ENCODE data around the gene LRP1. TPM values are rescaled to one million over a fixed set of nuclear protein-coding genes. Genes with fewer than 3 reads are reported as not detected.

LRP1 gene
- total and polyA plus RNA-seq, 2 of the 4 experiments (the other 2 are of a cell fraction), result 73.1 to 142 TPM

GRCh38 chr12:57261428-57261865, 133.2 kb downstream of the LRP1 start:
- no TSS peak for BruUV-seq (replicated peaks)
- no peak overlapping the region for H2AK5ac ChIP-seq (ENCODE audit: low read depth, low read length)
- in situ Hi-C loops (cut with MboI; ENCODE audit: low sequenced_read_pairs) (no loop called here), dilution Hi-C loops (cut with HindIII; ENCODE audit: low sequenced_read_pairs, unreplicated experiment) (no loop called here), intact Hi-C loops (cut with micrococcal nuclease) (no loop called here)
- no peak overlapping the region for H3K23ac ChIP-seq (ENCODE audit: low read depth, low read length)
- no peak overlapping the region for H3K9ac ChIP-seq (ENCODE audit: low read depth, low read length)
- POLR2A ChIA-PET (ENCODE audit: unreplicated experiment), result no interaction called here
- H3K9me1 ChIP-seq (ENCODE audit: insufficient read depth, low read length), result peaks cover 6% of the 10 kb centered on the region; the same call in 1 of the 2 replicates
- H3K56ac ChIP-seq (ENCODE audit: extremely low read depth, insufficient read depth, low read length), result no peak overlapping the region
- no peak overlapping the region for H4K91ac ChIP-seq (ENCODE audit: insufficient read depth, low read depth, low read length)
- H2BK120ac ChIP-seq (ENCODE audit: low read depth, low read length), result no peak overlapping the region
- H3K14ac ChIP-seq (replicated peaks; ENCODE audit: low read depth, low read length), result no peak overlapping the region
- H3K79me1 ChIP-seq (ENCODE audit: low read depth in 1 of 2, low read length in 2 of 2), result peaks cover 0 to 11% of the 10 kb centered on the region in 2 experiments; a peak in 1 of 4 replicates
- no peak overlapping the region for H2BK5ac ChIP-seq (ENCODE audit: low read depth, low read length, poor library complexity, severe bottlenecking)
- H3K27ac ChIP-seq (ENCODE audit: insufficient read depth, low read length), result no peak overlapping the region
- no peak overlapping the region for H4K5ac ChIP-seq (ENCODE audit: low read depth, low read length)
- WGBS, 2 experiments (ENCODE audit: extremely low coverage in 2 of 2, insufficient read length in 1 of 2), result no CpG with 5 or more reads among the region's 2 CpGs
- H3K4me3 ChIP-seq (ENCODE audit: insufficient read depth, low read depth, low read length), result no peak overlapping the region
- H2BK20ac ChIP-seq (ENCODE audit: low read depth, low read length), result no peak overlapping the region
- no peak overlapping the region for H2AK9ac ChIP-seq (replicated peaks; ENCODE audit: low read depth, low read length, poor library complexity)
- ATAC-seq (ENCODE audit: low read depth) (no peak), DNase-seq (no peak)
- H2AFZ ChIP-seq (replicated peaks; ENCODE audit: low read length, poor library complexity), result no peak overlapping the region
- peaks cover 27% of the 10 kb centered on the region for H3K36me3 ChIP-seq (ENCODE audit: control insufficient read depth, insufficient read depth, low read length)
- no peaks in the 10 kb centered on the region; the same call in 1 of the 2 replicates for H3K4me1 ChIP-seq (ENCODE audit: control insufficient read depth, insufficient read depth, low read length)
- H3K4me2 ChIP-seq (ENCODE audit: low read depth, low read length), result no peak overlapping the region
- CTCF ChIA-PET, result interaction anchor here (0.6 to 1.4 kb wide), 3 partner anchors 17 to 197 kb away, joined by 3 to 9 read pairs (median 3); no protein-coding TSS in a partner anchor
- no peak overlapping the region for H2BK15ac ChIP-seq (ENCODE audit: low read depth, low read length)
- H4K20me1 ChIP-seq (ENCODE audit: insufficient read depth, low read length), result no peaks in the 10 kb centered on the region; the same call in 1 of the 2 replicates
- H3K9me3 ChIP-seq (ENCODE audit: control insufficient read depth, insufficient read depth, low read length), result no peaks in the 10 kb centered on the region
- no peaks in the 10 kb centered on the region for H3K27me3 ChIP-seq (ENCODE audit: control insufficient read depth, insufficient read depth, low read length)
- H3K18ac ChIP-seq (ENCODE audit: low read depth, low read length), result no peak overlapping the region
- no peak overlapping the region for H4K8ac ChIP-seq (ENCODE audit: low read depth in 2 of 2, low read length in 2 of 2)
- no peak overlapping the region for H3K4ac ChIP-seq (ENCODE audit: low read depth, low read length)
- no peak for TF ChIP-seq NFE2L2 (IDR thresholded peaks at IDR 0.05; ENCODE audit: low read depth, low read length)
- TF ChIP-seq RAD21 (IDR thresholded peaks at IDR 0.05; ENCODE audit: low read length), result no peak
- no peak for TF ChIP-seq USF2 (IDR thresholded peaks at IDR 0.05; ENCODE audit: low read depth, low read length)
- no peak for TF ChIP-seq ELK1 (IDR thresholded peaks at IDR 0.05; ENCODE audit: borderline replicate concordance, low read depth, low read length)

Data from IMR-90 (cell line).